ENCODE data around the gene HSPA14. TPM values are rescaled to one million over a fixed set of nuclear protein-coding genes. Genes with fewer than 3 reads are reported as not detected.

Gene HSPA14
- total and polyA plus RNA-seq, 2 of the 4 experiments (the other 2 are of a cell fraction) = 10.3 to 11.8 TPM

DNA sequence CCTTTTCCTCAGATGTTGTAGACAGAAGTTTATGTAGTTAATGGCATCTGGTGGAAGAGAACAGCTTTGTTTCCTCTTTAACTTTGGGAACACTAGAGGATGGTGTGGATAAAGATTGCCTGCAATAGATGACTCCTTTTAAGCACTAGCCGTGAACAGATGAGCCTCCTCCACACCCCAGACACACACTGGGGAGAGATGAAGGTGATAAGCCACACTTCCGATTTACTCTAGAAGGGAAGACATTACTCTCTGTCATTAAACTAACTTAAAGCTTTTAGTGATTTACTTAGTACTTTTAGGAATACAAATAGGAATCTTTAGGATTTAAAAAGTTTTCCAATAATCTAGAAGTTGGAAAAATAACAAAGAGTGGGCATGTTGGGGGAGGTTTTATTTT is 6.8 kb downstream of the HSPA14 start:
- Histone ChIP-seq H3K79me1 (ENCODE audit: low read depth in 1 of 2, low read length in 2 of 2) (peaks cover 25 to 27% of the 10 kb centered on the region in 2 experiments), H3K36me3 (ENCODE audit: control insufficient read depth, insufficient read depth, low read length) (peaks cover 31% of the 10 kb centered on the region), H3K9ac (ENCODE audit: low read depth, low read length) (no peak overlapping the region), H4K8ac (ENCODE audit: low read depth in 2 of 2, low read length in 2 of 2) (no peak overlapping the region), H2AK5ac (ENCODE audit: low read depth, low read length) (no peak overlapping the region), H2BK5ac (ENCODE audit: low read depth, low read length, poor library complexity, severe bottlenecking) (no peak overlapping the region), H2BK20ac (ENCODE audit: low read depth, low read length) (no peak overlapping the region), H3K18ac (ENCODE audit: low read depth, low read length) (no peak overlapping the region), H3K56ac (ENCODE audit: extremely low read depth, insufficient read depth, low read length) (no peak overlapping the region), H2BK120ac (ENCODE audit: low read depth, low read length) (no peak overlapping the region), H3K27ac (ENCODE audit: insufficient read depth, low read length) (no peak overlapping the region), H4K20me1 (ENCODE audit: insufficient read depth, low read length) (no peaks in the 10 kb centered on the region), H2AK9ac (replicated peaks; ENCODE audit: low read depth, low read length, poor library complexity) (no peak overlapping the region), H2AFZ (replicated peaks; ENCODE audit: low read length, poor library complexity) (no peak overlapping the region), H3K4me2 (ENCODE audit: low read depth, low read length) (no peak overlapping the region), H2BK15ac (ENCODE audit: low read depth, low read length) (no peak overlapping the region), H3K27me3 (ENCODE audit: control insufficient read depth, insufficient read depth, low read length) (no peaks in the 10 kb centered on the region), H3K4me1 (ENCODE audit: control insufficient read depth, insufficient read depth, low read length) (no peaks in the 10 kb centered on the region), H3K9me3 (ENCODE audit: control insufficient read depth, insufficient read depth, low read length) (no peaks in the 10 kb centered on the region), H3K14ac (replicated peaks; ENCODE audit: low read depth, low read length) (no peak overlapping the region), H3K23ac (ENCODE audit: low read depth, low read length) (no peak overlapping the region), H3K9me1 (ENCODE audit: insufficient read depth, low read length) (no peaks in the 10 kb centered on the region), H3K4me3 (ENCODE audit: insufficient read depth, low read depth, low read length) (no peak overlapping the region), H4K5ac (ENCODE audit: low read depth, low read length) (no peak overlapping the region), H3K4ac (ENCODE audit: low read depth, low read length) (no peak overlapping the region), H4K91ac (ENCODE audit: insufficient read depth, low read depth, low read length) (no peak overlapping the region)
- ChIA-PET POLR2A (ENCODE audit: unreplicated experiment) (no interaction called here), CTCF (interaction anchor here (0.6 kb wide), 1 partner anchor 233 kb away, joined by 3 read pairs; no protein-coding TSS in a partner anchor)
- TF ChIP-seq, protein P1, sequence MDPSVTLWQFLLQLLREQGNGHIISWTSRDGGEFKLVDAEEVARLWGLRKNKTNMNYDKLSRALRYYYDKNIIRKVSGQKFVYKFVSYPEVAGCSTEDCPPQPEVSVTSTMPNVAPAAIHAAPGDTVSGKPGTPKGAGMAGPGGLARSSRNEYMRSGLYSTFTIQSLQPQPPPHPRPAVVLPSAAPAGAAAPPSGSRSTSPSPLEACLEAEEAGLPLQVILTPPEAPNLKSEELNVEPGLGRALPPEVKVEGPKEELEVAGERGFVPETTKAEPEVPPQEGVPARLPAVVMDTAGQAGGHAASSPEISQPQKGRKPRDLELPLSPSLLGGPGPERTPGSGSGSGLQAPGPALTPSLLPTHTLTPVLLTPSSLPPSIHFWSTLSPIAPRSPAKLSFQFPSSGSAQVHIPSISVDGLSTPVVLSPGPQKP (IDR thresholded peaks at IDR 0.05; ENCODE audit: borderline replicate concordance, low read depth, low read length) = no peak
- TF ChIP-seq FOS (IDR thresholded peaks at IDR 0.05; ENCODE audit: low read depth, low read length) = no peak
- ATAC-seq (ENCODE audit: low read depth) = no peak
- DNase-seq = no peak
- BruUV-seq (replicated peaks) = no TSS peak
- dilution Hi-C loops (cut with HindIII; ENCODE audit: low sequenced_read_pairs, unreplicated experiment) = no loop called here
- WGBS, 2 experiments (ENCODE audit: extremely low coverage in 2 of 2, insufficient read length in 1 of 2) = no CpG with 5 or more reads among the region's 2 CpGs
- intact Hi-C loops (cut with micrococcal nuclease) = no loop called here
- in situ Hi-C loops (cut with MboI; ENCODE audit: low sequenced_read_pairs) = no loop called here
